ENCODE measurements around the gene SH3PXD2A.
"Not testable (repeated sequence)": the region's sequence is repeated elsewhere in the genome, so short reads cannot be mapped to it uniquely, and the experiment has no call there.

SH3PXD2A gene

DNA sequence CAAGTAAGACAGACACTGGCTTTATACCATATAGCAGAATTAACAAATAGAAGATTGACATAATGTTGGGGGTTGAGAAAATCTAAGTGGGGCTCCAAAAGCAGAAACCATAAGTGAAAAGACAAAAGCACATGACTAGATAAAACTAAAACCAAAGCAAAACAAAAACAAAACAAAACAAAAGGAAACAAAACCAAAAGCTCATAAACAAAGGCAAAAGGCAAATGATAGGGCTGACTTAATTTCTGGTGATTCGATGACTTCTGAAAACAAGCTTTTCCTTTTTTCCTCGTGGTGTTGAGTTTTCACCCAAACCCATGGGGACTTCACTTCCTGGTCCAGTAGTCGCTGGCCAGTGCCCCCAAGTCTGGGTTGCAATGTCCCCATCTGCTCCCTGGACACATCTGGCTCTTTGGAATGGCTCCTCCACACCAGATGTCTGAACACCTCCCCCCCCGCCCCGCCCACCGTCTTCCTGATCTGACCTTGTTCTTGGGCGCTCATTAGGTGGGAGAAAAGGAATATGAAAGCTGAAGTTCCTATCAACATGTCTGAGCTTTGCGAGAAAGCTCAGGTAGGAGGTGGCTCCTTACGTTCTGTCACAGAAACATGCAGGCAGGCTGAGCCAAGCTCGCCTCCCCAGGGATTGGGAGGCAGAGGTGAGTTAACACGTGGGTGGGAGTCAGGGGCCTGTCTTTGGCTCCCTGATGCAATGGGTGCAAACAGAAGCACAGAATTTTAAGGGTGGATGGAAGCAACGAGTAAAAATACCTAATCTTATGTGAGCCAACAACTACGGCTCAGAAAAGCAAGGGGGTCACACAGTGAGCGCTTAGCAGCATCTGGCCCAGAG is 240.8 kb downstream of the SH3PXD2A start:
- DNase-seq: no peak

DNA sequence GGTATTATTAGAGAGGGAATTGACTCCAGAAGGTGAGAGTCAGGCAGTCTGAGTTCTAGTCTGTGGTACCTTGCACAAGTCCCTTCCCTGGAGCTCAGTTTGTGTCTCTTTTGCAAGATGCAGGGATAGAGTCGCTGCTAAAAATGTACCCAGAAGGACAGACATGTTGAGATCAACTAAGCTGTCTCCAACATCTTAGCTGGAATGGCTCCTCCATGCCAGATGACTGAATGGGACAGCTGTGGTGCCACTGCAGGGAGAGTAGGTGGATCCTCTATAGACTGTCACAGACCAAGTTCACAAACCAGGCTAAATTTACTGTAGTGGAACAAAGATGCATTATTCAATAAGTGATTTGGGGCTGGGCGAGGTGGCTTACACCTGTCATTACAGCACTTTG is 241.8 kb downstream of the SH3PXD2A start:
- no peak for DNase-seq

DNA sequence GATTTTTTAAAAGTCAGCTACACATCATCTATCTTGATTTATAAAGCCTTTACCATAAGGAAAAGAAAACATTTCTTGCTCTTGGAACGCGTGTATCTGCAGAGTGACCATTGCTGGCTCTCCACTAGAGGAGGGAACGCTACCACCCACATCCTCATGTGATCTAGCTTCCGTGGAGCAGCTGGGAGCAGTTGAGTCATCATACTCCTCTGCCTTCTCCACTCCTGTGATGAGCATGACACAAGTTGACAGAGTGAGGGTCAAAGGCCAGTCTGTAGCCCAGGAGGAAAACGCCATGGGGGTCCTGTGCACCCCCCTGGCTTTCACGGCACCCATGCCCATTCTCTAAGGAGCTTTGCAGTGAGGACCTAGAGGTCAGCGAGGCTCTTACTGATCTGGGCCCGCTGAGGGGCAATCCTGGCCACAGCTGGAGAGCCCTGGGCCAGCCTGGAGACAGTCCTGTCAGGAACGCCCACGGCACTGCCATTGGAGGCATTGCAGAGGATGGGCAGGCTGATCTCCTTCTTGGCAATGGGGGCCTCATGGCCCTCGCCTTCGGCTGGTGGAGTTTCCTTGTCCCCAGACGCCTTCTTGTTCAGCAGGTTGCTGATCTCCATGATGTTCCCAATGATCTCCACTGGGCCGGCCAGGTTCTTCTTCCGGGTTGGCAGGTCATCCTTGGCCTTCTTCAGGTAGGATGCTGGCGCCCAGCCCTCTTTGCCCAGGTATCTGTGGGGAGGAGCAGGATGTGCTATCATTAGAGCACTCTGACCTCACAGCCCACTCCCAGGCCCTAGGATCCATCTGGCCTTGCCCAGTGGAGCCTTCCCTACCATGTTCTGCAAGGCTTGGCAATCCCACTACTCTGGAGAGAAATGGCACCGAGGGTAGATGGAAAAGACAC is 242.7 kb downstream of the SH3PXD2A start:
- no peak for DNase-seq

DNA sequence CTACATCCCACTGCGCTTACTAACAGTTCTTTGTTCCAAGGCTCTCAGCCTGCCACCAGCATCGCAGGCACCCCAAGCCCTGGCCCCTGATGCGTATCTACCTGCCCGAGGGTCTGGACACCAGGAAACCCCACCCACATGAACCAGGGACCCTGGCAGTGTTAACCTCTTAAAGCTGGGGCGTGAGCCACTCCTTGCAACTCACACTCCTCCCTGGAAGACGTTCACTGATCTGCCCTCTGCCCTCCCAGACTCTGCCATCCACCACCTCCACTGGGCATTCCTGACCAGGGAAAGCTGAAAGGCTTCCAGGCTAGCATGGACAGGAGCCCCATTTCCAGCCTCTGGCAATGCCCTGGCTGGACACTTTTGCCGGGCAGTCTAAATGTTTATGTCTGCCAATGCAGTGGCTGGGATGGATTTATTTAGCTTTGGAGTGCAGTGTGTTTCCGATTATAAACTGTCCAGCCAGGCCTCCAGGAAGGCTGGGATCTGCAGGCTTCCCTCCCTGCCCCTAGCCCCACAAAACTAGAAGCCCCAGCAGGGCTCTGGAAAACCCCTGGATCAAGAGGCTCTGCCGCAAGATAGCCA is 244.4 kb downstream of the SH3PXD2A start:
- no peak for DNase-seq

GRCh38 chr10:103610083-103610472 is 245.3 kb downstream of the SH3PXD2A start:
- DNase-seq: no peak

GRCh38 chr10:103609231-103610082 is 245.9 kb downstream of the SH3PXD2A start:
- no peak for DNase-seq

- DNase-seq: not testable (repeated sequence)
These were observed 247.3 kb downstream of the SH3PXD2A start for GRCh38 chr10:103608056-103608455.

DNA sequence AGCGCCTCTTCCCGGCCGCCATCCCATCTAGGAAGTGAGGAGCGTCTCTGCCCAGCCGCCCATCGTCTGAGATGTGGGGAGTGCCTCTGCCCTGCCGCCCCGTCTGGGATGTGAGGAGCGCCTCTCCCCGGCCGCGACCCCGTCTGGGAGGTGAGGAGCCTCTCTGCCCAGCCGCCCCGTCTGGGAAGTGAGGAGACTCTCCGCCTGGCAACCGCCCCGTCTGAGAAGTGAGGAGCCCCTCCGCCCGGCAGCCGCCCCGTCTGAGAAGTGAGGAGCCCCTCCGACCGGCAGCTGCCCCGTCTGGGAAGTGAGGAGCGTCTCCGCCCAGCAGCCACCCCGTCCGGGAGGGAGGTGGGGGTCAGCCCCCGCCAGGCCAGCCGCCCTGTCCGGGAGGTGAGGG is 248.3 kb downstream of the SH3PXD2A start:
- not testable (repeated sequence) for DNase-seq

DNA sequence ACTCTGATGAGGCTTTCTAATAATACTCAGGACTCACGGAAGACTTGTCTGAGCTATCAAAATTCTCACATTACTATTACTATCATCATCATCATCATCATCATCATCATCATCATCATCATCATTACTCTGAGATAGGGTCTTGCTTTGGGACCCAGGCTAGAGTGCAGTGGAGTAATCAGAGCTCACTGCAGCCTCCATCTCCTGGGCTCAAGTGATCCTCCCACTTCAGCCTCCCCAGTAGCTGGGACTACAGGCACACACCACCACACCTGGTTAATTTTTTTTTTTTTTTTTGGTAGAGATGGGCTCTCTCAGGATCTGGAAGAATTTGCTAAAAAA is 249.3 kb downstream of the SH3PXD2A start:
- not testable (repeated sequence) for DNase-seq

- peak; percentile 55 to 57 for DNase-seq
These were observed 249.8 kb downstream of the SH3PXD2A start for GRCh38 chr10:103605359-103606096.

GRCh38 chr10:103603382-103603781 is 252.0 kb downstream of the SH3PXD2A start:
- DNase-seq: no peak

DNA sequence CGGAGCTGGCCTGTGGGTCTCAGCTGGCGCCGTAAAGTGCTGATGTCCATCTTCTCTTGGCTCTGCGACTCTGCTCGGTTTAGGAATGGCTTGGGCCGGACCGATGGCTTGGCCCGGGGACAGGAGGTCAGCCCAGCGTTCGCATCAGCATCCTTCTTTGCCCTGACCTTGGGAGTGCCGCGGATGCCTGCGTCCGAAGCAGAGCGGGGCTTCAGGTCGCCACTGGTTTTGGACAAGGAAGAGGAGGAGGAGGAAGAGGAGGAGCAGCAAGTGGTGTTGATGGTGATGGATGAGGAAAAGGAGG is 252.6 kb downstream of the SH3PXD2A start:
- DNase-seq: no peak

DNA sequence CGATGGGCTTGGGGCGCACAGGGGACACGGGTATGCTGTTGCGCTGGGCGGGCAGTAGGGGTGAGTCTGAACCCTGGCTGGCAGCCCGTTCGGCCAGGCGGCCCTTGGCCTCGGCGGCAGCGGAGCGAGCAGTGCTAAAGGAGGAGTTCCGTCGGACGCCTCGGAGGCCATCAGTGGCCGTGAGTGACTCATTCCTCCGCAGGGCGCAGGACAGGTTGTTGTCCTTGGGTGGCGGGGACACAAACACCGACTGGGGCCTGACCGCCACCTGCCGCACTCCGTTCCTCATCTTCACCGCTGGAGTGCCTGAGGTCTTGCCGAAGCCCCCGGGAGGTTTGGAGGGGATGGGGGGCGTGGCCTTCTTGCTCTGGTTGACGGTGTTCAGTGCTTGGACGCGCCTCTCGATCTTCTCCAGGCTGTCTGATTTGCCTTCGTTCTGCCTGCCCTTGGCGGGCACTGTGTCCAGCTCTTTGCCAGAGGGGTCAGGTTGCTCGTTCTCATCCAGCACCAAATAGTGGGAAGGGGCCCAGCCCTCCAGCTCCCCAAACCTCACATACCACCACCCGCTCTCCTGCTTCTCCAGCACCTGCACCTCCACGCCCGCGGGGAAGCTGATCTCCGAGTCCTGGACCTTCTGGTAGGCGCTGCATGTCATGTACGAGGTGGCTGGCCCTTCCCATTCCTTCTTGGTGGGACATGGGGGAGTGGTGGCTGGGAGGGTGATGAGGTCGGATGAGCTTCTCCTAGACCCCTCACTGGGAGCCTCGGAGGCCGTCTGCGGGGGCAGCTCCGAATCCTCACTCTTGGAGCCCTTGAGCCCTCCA is 253.1 kb downstream of the SH3PXD2A start:
- no peak for DNase-seq

DNA sequence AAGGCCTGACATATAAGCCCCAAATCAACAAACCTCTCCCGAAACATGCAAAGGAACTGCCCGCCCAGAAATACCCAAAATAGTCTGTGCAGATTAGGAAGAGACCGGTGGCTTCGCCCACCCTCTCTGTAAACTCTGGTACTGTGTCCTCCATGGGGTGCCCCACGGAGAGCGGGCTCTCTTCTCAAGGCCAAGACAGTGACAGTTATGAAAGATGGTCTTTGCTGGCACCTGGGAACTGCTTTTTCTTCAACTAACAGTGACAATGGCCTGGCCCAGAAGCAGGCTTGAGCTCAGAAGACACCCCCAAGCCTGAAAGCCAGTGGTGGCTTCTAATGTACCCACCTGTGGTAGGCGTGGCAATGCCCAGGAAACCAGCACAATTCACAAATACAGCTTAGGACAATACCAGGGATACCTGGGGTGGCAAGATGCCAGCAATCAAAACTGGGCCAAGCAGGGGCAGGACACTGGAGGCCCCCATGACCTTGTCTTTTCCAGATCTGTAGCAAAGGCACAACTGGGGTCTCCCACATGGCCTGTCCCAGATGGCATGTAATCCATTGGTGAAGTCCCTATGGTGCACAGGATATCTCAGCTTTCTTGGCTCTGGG is 254.3 kb downstream of the SH3PXD2A start:
- no peak for DNase-seq

DNA sequence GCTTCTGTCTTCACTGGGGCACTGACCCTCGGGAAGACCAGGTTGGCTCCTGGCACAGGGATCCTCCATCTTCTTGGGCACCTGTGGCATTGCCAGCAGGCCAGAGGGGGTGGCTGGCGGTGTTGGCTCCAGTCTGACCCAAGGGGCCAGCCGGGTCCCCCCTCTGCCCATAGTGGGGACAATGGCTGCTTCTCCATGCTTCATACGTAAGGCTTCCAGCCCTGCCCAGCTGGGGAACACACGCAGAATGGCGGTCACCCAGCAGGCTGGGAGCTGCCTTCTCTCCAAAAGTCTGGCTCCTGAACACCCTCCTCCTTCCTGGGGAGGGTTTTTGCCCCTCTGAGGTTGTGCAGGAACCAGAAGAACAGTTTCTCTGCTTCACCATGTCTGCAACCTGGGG is 255.1 kb downstream of the SH3PXD2A start:
- no peak for DNase-seq

- DNase-seq: no peak
These were observed 255.5 kb downstream of the SH3PXD2A start for GRCh38 chr10:103599907-103600306.

GRCh38 chr10:103599211-103599610 is 256.2 kb downstream of the SH3PXD2A start:
- DNase-seq: no peak

GRCh38 chr10:103598654-103599115 is 256.7 kb downstream of the SH3PXD2A start:
- DNase-seq: peak in 1 of 2 donors; percentile 27

DNA sequence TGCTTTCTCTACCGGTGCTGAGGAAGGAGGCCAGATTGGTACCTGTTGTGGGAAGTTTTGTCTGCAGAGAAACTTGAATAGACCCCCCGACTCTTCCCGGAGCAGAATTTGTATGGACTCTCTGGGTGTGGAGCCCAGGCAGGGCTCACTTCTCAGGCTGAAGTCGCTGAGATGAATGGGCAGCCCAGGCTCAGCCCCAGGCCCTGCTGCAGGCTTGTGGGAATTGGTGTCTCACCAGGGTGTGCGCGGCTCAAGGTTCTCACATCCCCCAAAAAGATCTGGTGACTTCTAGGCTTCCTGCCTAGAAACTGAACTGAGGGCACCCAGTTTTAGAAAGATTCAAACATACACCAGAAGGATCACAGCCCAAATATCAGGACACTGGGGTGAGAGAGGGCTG is 258.4 kb downstream of the SH3PXD2A start:
- DNase-seq: no peak

GRCh38 chr10:103595933-103596726 is 259.2 kb downstream of the SH3PXD2A start:
- no peak for DNase-seq
